Body of pancreas (tissue), 4 donors: Measurements from ENCODE around the gene WDFY1. TPM values are rescaled to one million over a fixed set of nuclear protein-coding genes. Genes with fewer than 3 reads are reported as not detected.

Experiments used
- ATAC-seq: fragments of 150-250 bp; one replicate; pipeline ENCODE4 v1.9.1; 2016
- DNase-seq, 4 donors: peaks; one replicate each; pipeline ENCODE4 v3.0.0-alpha.2; 2019
- H3K27ac ChIP-seq, 4 donors: fragments of 200-600 bp; sonication (generic); 1 replicate in 3 of 4; 2 replicates in 1 of 4; pipeline versions ENCODE4 v1.5.1 to v1.6.1; 2016 to 2019; ENCODE audit warnings: mild to moderate bottlenecking in 1 of 4, mixed read lengths in 1 of 4, moderate library complexity in 1 of 4
- H3K27me3 ChIP-seq, 2 donors: fragments of 200-600 bp; sonication (generic); one replicate each; pipeline ENCODE4 v1.6.0; 2016; ENCODE audit warnings: mild to moderate bottlenecking in 1 of 2
- H3K36me3 ChIP-seq, 2 donors: fragments of 200-600 bp; sonication (generic); replicated peaks in 1 of 2; 2 replicates each; pipeline ENCODE4 v1.5.1; 2016; ENCODE audit warnings: low read depth in 2 of 2; ENCODE audit not compliant: insufficient read depth in 1 of 2
- H3K4me1 ChIP-seq: fragments of 200-600 bp; sonication (generic); one replicate; pipeline ENCODE4 v1.6.0; 2016
- H3K4me3 ChIP-seq, 2 donors: fragments of 200-600 bp; sonication (generic); 1 replicate in 1 of 2; 2 replicates in 1 of 2; pipeline ENCODE4 v1.5.1; 2016 to 2019
- H3K9me3 ChIP-seq, 3 donors: fragments of 200-600 bp; sonication (generic); 1 replicate in 2 of 3; 2 replicates in 1 of 3; pipeline ENCODE4 v1.5.1; 2016
- POLR2A ChIP-seq, 3 donors: fragments of 450-650 bp; IDR thresholded peaks; one replicate each; pipeline ENCODE4 v1.6.1; 2016; ENCODE audit warnings: antibody characterized with exemption in 3 of 3, mild to moderate bottlenecking in 2 of 3
- WGBS, 2 donors: methylation state at CpG; one replicate each; pipeline ENCODE4 v1.1.5; 2017; 5-methylcytosine and 5-hydroxymethylcytosine counted together
- intact Hi-C: fragments of 100-400 bp; cut with DNase I; formaldehyde crosslinking; loops from one replicate; pipeline ENCODE4 v1.15.1; 2023
- total RNA-seq, 2 donors: library from RNA; depleted of rRNA; stranded (reverse); fragments of >200 nt; gene quantifications; one replicate each; pipeline ENCODE4 v1.1.0, GENCODE V29; 2016
- TF ChIP-seq, protein P1 (sequence below), 7 experiments: fragments of 450-650 bp in 4 of 7; fragments of 200-600 bp in 3 of 7; sonication (generic) in 3 of 7; IDR thresholded peaks; one replicate each; pipeline ENCODE4 v1.5.1; 2016 to 2019; ENCODE audit warnings: antibody characterized with exemption in 7 of 7

The WDFY1 gene
- total RNA-seq, 2 donors from 2014 or later: 18.9 to 71.5 TPM

DNA sequence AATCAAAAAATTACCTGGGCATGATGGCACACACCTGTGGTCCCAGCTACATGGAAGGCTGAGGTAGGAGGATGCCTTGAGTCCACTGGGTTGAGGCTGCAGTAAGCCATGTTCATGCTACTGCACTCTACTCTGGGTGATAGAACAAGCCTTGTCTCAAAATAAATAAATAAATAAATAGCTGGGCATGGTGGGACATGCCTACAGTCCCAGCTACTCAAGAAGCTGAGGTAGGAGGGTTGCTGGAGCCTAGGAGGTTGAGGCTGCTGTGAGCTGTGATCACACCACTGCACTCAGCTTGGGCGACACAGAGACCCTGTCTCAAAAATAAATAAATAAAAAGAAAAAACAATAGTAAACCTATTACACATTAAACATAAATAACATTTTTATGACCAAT is 110.7 kb downstream of the WDFY1 start:
- Histone ChIP-seq H3K4me1 (peaks cover 13% of the 10 kb centered on the region), H3K36me3 (no peaks in the 10 kb centered on the region), H3K4me3 (no peak overlapping the region), H3K27ac (no peak overlapping the region), H3K27me3 (no peaks in the 10 kb centered on the region), H3K9me3 (no peaks in the 10 kb centered on the region)
- WGBS, 2 donors: 95 to 96% methylated on average over 1 of the region's 1 CpG
- TF ChIP-seq, protein P1, sequence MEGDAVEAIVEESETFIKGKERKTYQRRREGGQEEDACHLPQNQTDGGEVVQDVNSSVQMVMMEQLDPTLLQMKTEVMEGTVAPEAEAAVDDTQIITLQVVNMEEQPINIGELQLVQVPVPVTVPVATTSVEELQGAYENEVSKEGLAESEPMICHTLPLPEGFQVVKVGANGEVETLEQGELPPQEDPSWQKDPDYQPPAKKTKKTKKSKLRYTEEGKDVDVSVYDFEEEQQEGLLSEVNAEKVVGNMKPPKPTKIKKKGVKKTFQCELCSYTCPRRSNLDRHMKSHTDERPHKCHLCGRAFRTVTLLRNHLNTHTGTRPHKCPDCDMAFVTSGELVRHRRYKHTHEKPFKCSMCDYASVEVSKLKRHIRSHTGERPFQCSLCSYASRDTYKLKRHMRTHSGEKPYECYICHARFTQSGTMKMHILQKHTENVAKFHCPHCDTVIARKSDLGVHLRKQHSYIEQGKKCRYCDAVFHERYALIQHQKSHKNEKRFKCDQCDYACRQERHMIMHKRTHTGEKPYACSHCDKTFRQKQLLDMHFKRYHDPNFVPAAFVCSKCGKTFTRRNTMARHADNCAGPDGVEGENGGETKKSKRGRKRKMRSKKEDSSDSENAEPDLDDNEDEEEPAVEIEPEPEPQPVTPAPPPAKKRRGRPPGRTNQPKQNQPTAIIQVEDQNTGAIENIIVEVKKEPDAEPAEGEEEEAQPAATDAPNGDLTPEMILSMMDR (IDR thresholded peaks at IDR 0.05): no peak
- no peak for TF ChIP-seq POLR2A (IDR thresholded peaks at IDR 0.05)
- intact Hi-C loops: no loop called here
- ATAC-seq: no peak
- DNase-seq: no peak

DNA sequence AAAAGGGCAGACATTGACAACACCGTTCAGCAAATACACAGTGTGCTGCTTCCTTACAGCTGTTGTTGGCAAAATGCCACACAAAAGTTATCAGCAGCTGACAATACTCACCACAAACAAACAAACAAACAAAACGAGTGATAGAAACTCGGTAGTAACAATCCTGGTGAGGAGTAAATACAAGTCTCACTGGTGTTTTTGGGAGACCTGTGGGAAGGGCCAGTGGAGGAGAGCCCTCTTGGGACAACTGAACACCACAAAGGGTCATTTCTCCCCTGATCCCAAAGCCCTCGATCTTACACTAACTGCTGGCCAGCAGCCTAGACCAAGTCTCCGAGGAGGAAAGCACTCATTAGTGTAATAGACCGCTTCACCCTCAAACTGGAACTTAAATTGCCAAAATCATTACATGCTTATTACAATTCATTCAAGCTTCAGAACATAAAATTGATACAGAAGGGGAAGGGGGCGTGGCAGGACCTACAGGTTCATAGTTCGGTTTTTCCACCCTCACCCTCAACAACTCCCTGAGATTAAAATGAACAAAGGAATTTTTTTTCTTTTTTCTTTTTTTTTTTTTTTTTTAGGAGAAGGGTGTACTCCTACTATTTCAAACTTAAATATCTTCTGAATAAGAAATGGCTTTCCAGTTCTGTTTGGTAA is 112.8 kb downstream of the WDFY1 start:
- ATAC-seq (no peak), DNase-seq (no peak)
- no peaks in the 10 kb centered on the region for H3K36me3 ChIP-seq
- H3K4me3 ChIP-seq: no peak overlapping the region
- H3K27ac ChIP-seq: no peak overlapping the region
- no peaks in the 10 kb centered on the region for H3K27me3 ChIP-seq
- intact Hi-C loops: no loop called here
- no peak for TF ChIP-seq POLR2A (IDR thresholded peaks at IDR 0.05)
- TF ChIP-seq, protein P1 (IDR thresholded peaks at IDR 0.05): no peak
- peaks cover 13% of the 10 kb centered on the region for H3K4me1 ChIP-seq
- no peaks in the 10 kb centered on the region for H3K9me3 ChIP-seq
- WGBS, 2 donors: 59 to 60% methylated on average over 8 of the region's 8 CpGs

DNA sequence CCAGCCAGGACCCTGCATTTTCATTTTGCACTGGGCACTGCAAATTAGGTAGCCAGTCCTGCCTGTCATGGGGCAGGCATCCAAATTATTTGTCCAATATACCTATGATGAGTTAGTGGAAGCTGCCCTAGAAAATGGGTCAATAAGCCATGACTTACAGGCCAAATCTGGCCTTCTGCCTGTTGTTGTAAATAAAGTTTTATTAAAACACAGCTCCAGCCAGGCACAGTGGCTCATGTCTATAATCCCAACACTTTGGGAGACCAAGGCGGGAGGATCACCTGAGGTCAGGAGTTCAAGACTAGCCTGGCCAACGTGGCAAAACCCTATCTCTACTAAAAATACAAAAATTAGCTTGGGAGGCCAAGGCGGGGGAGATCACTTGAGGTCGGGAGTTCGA is 116.0 kb downstream of the WDFY1 start:
- Histone ChIP-seq H3K4me1 (no peaks in the 10 kb centered on the region), H3K27ac (no peak overlapping the region), H3K4me3 (no peak overlapping the region), H3K36me3 (no peaks in the 10 kb centered on the region), H3K27me3 (no peaks in the 10 kb centered on the region), H3K9me3 (no peaks in the 10 kb centered on the region)
- no peak for DNase-seq
- 93 to 97% methylated on average over 5 of the region's 5 CpGs for WGBS, 2 donors
- intact Hi-C loops: no loop called here
- no peak for ATAC-seq
- TF ChIP-seq, protein P1 (IDR thresholded peaks at IDR 0.05): no peak
- no peak for TF ChIP-seq POLR2A (IDR thresholded peaks at IDR 0.05)

DNA sequence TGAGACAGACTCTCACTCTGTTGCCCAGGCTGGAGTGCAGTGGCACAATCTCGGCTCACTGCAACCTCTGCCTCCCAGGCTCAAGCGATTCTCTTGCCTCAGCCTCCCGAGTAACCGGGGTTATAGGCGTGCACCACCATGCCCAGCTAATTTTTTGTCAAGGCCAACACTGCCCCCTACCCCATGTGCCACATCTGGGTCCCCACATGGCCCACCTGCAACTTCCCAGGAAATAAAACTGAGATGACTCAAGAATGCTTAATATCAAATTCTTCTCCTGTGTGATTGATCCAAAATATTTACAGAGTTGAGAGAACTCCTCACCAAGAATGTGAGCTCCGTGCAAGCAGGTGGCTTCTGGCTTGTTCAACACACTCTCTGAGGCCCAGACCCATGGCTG is 116.8 kb downstream of the WDFY1 start:
- Histone ChIP-seq H3K4me1 (no peaks in the 10 kb centered on the region), H3K9me3 (no peaks in the 10 kb centered on the region), H3K4me3 (no peak overlapping the region), H3K27ac (no peak overlapping the region), H3K27me3 (no peaks in the 10 kb centered on the region), H3K36me3 (no peaks in the 10 kb centered on the region)
- WGBS, 2 donors: 89 to 90% methylated on average over 6 of the region's 6 CpGs
- ATAC-seq (no peak), DNase-seq (no peak)
- intact Hi-C loops: no loop called here
- no peak for TF ChIP-seq POLR2A (IDR thresholded peaks at IDR 0.05)
- TF ChIP-seq, protein P1 (IDR thresholded peaks at IDR 0.05): no peak

DNA sequence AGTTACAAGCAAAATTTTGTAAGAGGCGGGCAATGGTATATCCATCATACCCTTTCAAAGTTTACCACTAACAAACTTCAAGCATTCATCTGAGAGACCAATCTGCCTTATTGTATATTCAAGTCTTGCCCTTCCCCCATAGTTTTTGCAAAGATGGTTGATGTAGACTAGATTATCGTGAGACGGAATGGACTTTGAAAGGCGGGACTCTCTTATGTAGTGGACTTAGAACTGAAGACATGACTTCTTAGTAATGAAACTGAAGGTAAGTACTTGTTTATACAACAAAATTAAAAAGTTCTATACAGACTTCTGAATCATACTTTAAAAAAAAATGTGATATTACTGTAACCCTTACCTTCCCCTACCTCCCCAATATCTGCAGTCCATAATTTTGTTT is 118.1 kb downstream of the WDFY1 start:
- no peaks in the 10 kb centered on the region for H3K27me3 ChIP-seq
- 60 to 63% methylated on average over 4 of the region's 4 CpGs for whole genome bisulfite sequencing, 2 donors
- no peak for DNase-seq
- no peak overlapping the region for H3K27ac ChIP-seq
- H3K4me3 ChIP-seq: no peak overlapping the region
- H3K36me3 ChIP-seq: no peaks in the 10 kb centered on the region
- H3K4me1 ChIP-seq: no peaks in the 10 kb centered on the region
- ATAC-seq: no peak
- H3K9me3 ChIP-seq: no peaks in the 10 kb centered on the region
- intact Hi-C loops: no loop called here
- no peak for TF ChIP-seq POLR2A (IDR thresholded peaks at IDR 0.05)
- TF ChIP-seq, protein P1 (IDR thresholded peaks at IDR 0.05): no peak
